ENCODE measurements around the gene PAK5.

PAK5 gene

GRCh38 chr20:9490631-9491030, 348.2 kb downstream of the PAK5 start:
- Histone ChIP-seq H3K27me3 (replicated peaks in 2 of 5; ENCODE audit: control insufficient read depth in 4 of 5, insufficient read depth in 5 of 5, low read length in 4 of 5) (no peaks in the 10 kb centered on the region), H3K36me3 (ENCODE audit: control insufficient read depth in 4 of 4, insufficient read depth in 4 of 4, low read length in 3 of 4) (no peaks in the 10 kb centered on the region), H3K4me3 (ENCODE audit: control insufficient read depth in 1 of 7, extremely low read depth in 1 of 7, insufficient read depth in 4 of 7, low read depth in 2 of 7, low read length in 6 of 7) (no peak overlapping the region), H3K9me3 (ENCODE audit: control extremely low read depth in 1 of 5, control insufficient read depth in 4 of 5, insufficient read depth in 2 of 5, low read depth in 1 of 5, low read length in 4 of 5) (peaks cover 0 to 1% (median 0%) of the 10 kb centered on the region in 5 experiments), H3K27ac (ENCODE audit: insufficient read depth in 1 of 2, low read depth in 1 of 2, low read length in 2 of 2, poor library complexity in 1 of 2, severe bottlenecking in 2 of 2) (no peak overlapping the region), H3K4me1 (ENCODE audit: control extremely low read depth in 1 of 4, control insufficient read depth in 4 of 4, insufficient read depth in 4 of 4, low read length in 3 of 4) (no peaks in the 10 kb centered on the region)
- ChIA-PET POLR2A (no interaction called here), CTCF (no interaction called here)
- no peak for DNase-seq
- WGBS (ENCODE audit: insufficient coverage), result 100% methylated on average over 3 of the region's 3 CpGs

- no peaks in the 10 kb centered on the region for H3K4me1 ChIP-seq (ENCODE audit: control extremely low read depth in 1 of 4, control insufficient read depth in 4 of 4, insufficient read depth in 4 of 4, low read length in 3 of 4)
- DNase-seq, result no peak
- POLR2A ChIA-PET, result no interaction called here
- H3K36me3 ChIP-seq (ENCODE audit: control insufficient read depth in 4 of 4, insufficient read depth in 4 of 4, low read length in 3 of 4), result no peaks in the 10 kb centered on the region
- no peak overlapping the region for H3K27ac ChIP-seq (ENCODE audit: insufficient read depth in 1 of 2, low read depth in 1 of 2, low read length in 2 of 2, poor library complexity in 1 of 2, severe bottlenecking in 2 of 2)
- CTCF ChIA-PET, result no interaction called here
- WGBS (ENCODE audit: insufficient coverage), result 100% methylated on average over 3 of the region's 3 CpGs
- H3K4me3 ChIP-seq (ENCODE audit: control insufficient read depth in 1 of 7, extremely low read depth in 1 of 7, insufficient read depth in 4 of 7, low read depth in 2 of 7, low read length in 6 of 7), result no peak overlapping the region
- peaks cover 0 to 1% (median 0%) of the 10 kb centered on the region in 5 experiments for H3K9me3 ChIP-seq (ENCODE audit: control extremely low read depth in 1 of 5, control insufficient read depth in 4 of 5, insufficient read depth in 2 of 5, low read depth in 1 of 5, low read length in 4 of 5)
- H3K27me3 ChIP-seq (replicated peaks in 2 of 5; ENCODE audit: control insufficient read depth in 4 of 5, insufficient read depth in 5 of 5, low read length in 4 of 5), result no peaks in the 10 kb centered on the region
These were observed 348.7 kb downstream of the PAK5 start for GRCh38 chr20:9490161-9490560.

GRCh38 chr20:9488063-9488462, 350.8 kb downstream of the PAK5 start:
- no peaks in the 10 kb centered on the region for H3K4me1 ChIP-seq (ENCODE audit: control extremely low read depth in 1 of 4, control insufficient read depth in 4 of 4, insufficient read depth in 4 of 4, low read length in 3 of 4)
- no peaks in the 10 kb centered on the region for H3K27me3 ChIP-seq (replicated peaks in 2 of 5; ENCODE audit: control insufficient read depth in 4 of 5, insufficient read depth in 5 of 5, low read length in 4 of 5)
- CTCF ChIA-PET, result no interaction called here
- POLR2A ChIA-PET, result no interaction called here
- DNase-seq, result no peak
- no peak overlapping the region for H3K4me3 ChIP-seq (ENCODE audit: control insufficient read depth in 1 of 7, extremely low read depth in 1 of 7, insufficient read depth in 4 of 7, low read depth in 2 of 7, low read length in 6 of 7)
- no peak overlapping the region for H3K27ac ChIP-seq (ENCODE audit: insufficient read depth in 1 of 2, low read depth in 1 of 2, low read length in 2 of 2, poor library complexity in 1 of 2, severe bottlenecking in 2 of 2)
- 50% methylated on average over 2 of the region's 2 CpGs for WGBS (ENCODE audit: insufficient coverage)
- H3K36me3 ChIP-seq (ENCODE audit: control insufficient read depth in 4 of 4, insufficient read depth in 4 of 4, low read length in 3 of 4), result no peaks in the 10 kb centered on the region
- no peaks in the 10 kb centered on the region for H3K9me3 ChIP-seq (ENCODE audit: control extremely low read depth in 1 of 5, control insufficient read depth in 4 of 5, insufficient read depth in 2 of 5, low read depth in 1 of 5, low read length in 4 of 5)

Measured in common myeloid progenitor, CD34-positive (primary cell).